Erythroblast (primary cell): ENCODE data around the gene SACS.

Source experiments
- GATA1 ChIP-seq: IDR thresholded peaks from 2 replicates; pipeline ENCODE4 v1.6.1; 2011; ENCODE audit warnings: low read depth, mild to moderate bottlenecking, control low read depth, low read length, moderate library complexity
- POLR2A ChIP-seq: IDR thresholded peaks from 2 replicates; pipeline ENCODE4 v1.6.1; 2011; ENCODE audit warnings: mild to moderate bottlenecking, low read length

DNA sequence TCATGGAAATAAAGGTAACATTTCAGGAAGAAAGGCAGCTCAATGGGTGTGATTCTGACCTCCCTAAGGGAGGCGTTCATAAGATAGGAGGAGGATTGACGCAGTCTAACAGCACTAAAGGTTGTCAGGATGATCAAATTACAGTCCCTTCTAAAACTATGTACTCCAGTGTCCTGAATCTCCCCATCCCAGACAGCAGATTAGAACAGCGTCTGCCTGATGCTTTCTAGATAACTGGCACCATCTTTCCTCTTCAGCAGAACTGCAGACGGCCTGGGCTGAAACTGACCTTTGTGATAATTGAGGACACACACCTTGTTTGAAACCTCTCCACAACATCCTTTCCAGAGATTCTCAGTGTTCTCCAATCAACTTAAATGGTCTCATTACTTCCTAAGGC is 25.5 kb upstream of the SACS start:
- TF ChIP-seq POLR2A (no peak), GATA1 (no peak)
